COR-L47 (cell line): ENCODE data around the gene ASCC2.
"Not testable (repeated sequence)": the region's sequence is repeated elsewhere in the genome, so short reads cannot be mapped to it uniquely, and the experiment has no call there.

Experiments
- DNase-seq: peaks from one replicate; lab custom pipeline; 2025; lab: John Stamatoyannopoulos, UW

The ASCC2 gene

GRCh38 chr22:29755889-29756288, 82.2 kb downstream of the ASCC2 start:
- DNase-seq: peak; percentile 30

GRCh38 chr22:29754658-29755395, 83.2 kb downstream of the ASCC2 start:
- not testable (repeated sequence) for DNase-seq

- DNase-seq: no peak
Measured at GRCh38 chr22:29753808-29754657, 84.0 kb downstream of the ASCC2 start.

DNA sequence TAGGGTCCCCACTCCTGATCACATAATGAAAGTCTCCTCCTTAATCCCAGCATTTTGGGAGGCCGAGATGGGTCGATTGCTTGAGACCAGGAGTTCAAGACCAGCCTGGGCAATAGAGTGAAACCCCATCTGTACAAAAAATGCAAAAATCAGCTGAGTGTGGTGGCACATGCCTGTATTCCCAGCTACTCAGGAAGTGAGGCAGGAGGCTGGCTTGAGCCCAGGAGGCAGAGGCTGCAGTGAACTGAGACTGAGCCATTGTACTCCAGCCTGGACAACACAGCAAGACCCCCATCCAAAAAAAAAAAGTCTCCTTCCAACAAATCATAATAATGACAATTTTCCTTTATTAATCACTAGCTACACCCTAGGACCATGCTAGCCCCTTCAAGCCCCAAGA, 86.4 kb downstream of the ASCC2 start:
- DNase-seq: no peak

GRCh38 chr22:29750559-29751538, 87.2 kb downstream of the ASCC2 start:
- DNase-seq: no peak

DNA sequence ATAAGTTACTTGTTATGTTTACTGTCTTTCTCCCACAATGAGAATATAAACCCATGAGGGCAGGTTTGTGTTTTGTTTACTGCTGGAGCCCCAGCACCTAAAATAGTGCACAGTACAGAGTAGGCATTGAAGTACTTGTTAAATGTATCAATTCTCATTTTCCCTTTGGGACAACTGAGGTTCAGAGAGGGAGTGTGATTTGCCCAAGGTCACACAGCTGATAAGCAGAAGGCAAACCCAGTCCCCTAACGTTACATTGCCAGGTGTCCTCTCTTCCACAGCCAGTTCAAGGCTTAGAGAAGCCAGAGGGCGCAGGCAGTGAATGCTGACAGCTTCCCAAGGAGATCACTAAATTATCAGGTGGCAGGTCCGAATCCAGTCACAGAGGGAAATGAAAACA, 88.0 kb downstream of the ASCC2 start:
- DNase-seq: no peak

DNA sequence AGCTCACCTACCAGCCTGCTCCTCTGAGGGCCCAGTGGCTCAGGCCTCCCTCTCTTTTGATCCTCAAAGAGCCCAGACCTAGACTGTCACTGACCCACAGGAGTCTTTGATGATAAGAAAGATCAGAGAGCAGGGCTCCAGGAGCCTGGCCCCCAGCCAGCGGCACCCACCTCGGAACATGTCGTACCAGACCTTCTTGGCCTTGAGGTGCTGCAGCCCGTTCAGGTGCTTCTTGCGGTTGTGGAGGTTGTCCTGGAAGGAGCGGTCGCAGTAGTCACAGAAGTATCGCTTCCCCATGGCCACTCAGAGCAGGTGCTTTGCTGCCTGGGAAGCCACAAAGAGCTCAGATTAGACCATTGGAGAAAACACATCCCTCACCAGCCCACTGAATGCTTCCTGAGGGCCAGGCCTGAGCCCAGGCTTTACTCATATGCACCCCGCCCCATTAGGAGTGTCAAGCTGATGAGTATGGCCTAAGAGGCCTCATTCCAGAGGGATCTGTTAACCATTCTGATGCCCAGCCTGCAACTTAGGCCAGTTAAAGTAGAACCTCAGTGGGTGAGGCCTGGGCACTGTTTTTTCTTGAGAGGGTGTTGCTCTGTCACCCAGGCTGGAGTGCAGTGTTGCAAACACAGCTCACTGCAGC, 89.7 kb downstream of the ASCC2 start:
- DNase-seq: no peak

- DNase-seq: no peak
Measured at GRCh38 chr22:29747832-29748231, 90.2 kb downstream of the ASCC2 start.

- no peak for DNase-seq
Measured at GRCh38 chr22:29744902-29745301, 93.2 kb downstream of the ASCC2 start.

DNA sequence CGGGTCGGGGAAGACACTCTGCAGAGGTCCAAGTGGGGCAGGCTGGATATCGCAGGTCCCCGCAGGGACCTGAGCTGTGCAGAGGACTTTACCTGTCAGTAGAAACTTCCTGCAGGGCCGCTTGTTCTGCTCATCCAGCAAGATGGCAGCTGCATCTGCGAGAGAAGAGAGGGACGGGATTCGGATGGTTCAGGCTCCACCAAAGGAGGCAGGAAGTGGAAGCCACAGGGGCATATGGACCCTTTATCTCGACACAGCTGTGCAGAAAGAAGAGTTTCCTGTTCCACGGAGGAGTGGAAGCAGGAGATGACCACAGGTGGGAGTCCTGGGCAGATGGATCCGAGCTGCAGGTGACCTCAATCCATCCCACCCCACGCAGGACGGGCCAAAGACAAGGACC, 95.7 kb downstream of the ASCC2 start:
- DNase-seq: no peak

GRCh38 chr22:29741926-29742325, 96.1 kb downstream of the ASCC2 start:
- DNase-seq: no peak

GRCh38 chr22:29740216-29740615, 97.9 kb downstream of the ASCC2 start:
- DNase-seq: no peak

DNA sequence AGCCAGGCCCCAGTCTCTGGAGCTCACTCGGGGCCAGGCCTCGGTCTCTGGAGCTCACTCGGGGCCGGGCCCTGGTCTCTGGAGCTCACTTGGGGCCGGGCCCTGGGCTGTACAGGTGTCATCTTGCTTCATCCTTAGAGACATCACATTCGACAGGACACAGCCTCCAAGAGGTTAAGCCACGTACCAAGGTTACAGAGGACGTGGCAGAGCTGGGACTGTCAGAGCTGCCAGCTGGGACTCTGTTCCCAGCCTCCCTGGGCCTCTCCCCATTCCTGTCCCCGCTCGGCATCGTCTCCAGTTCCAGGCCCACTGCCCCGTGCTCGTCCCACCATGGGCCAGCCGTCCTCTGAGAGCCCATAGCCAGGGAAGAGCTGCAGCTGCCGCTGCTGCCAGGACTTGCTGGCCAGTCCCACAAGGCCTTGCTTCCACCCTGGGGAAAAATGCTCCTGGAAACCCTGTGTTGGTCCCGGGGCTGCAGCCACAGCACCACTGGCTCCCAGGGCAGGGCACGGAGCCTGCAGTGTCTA, 98.7 kb downstream of the ASCC2 start:
- no peak for DNase-seq
